Measurements from ENCODE around the gene LRRFIP2.

LRRFIP2 gene

DNA sequence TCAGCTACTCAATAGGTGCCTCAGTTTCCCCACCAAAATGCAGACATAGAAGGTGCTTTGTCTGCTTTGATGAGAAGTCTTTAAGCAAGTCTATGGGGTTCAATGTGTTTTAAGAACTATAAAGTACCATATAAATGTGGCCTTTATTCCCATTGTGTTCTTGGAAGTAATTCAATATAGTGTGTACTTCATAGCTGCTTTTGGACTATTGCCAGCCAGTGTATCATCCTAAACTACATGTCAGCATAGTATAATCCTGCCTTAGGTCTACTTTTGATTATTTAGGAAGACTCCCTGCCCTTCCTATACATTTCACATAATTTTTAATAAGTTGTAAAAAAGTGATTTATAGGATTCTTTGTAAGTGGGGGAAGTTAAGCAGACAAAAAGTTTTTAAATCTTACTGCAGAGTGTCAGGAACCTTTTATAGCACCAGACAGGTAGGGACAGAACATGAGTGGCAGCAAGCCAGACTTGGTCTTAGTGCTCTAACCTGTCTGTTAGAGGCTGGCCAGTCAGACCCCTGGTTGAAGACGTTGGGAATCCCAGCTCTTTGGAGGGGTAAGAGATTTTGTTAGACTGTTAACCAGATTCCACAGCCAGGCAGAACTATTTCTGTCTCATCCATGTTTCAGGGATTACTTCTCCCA lies 132.7 kb downstream of the LRRFIP2 start:
- peaks cover 24% of the 10 kb centered on the region for H3K4me1 ChIP-seq (ENCODE audit: control insufficient read depth, insufficient read depth, low read length)
- H3K27me3 ChIP-seq (replicated peaks; ENCODE audit: control insufficient read depth, insufficient read depth, low read length) = no peaks in the 10 kb centered on the region
- H3K9ac ChIP-seq (ENCODE audit: low read length) = no peak overlapping the region
- DNase-seq (ENCODE audit: low read depth) = no peak
- H3K9me3 ChIP-seq (ENCODE audit: control insufficient read depth, low read length) = no peaks in the 10 kb centered on the region
- no peak overlapping the region for H3K4me3 ChIP-seq (ENCODE audit: low read length)
- H3K36me3 ChIP-seq (ENCODE audit: control insufficient read depth, insufficient read depth, low read length, severe bottlenecking) = peaks cover 51% of the 10 kb centered on the region

GRCh38 chr3:37040231-37040630 lies 134.2 kb downstream of the LRRFIP2 start:
- Histone ChIP-seq H3K36me3 (ENCODE audit: control insufficient read depth, insufficient read depth, low read length, severe bottlenecking) (peaks cover 60% of the 10 kb centered on the region), H3K27me3 (replicated peaks; ENCODE audit: control insufficient read depth, insufficient read depth, low read length) (no peaks in the 10 kb centered on the region), H3K4me1 (ENCODE audit: control insufficient read depth, insufficient read depth, low read length) (peaks cover 24% of the 10 kb centered on the region), H3K9ac (ENCODE audit: low read length) (no peak overlapping the region), H3K4me3 (ENCODE audit: low read length) (no peak overlapping the region), H3K9me3 (ENCODE audit: control insufficient read depth, low read length) (no peaks in the 10 kb centered on the region)
- no peak for DNase-seq (ENCODE audit: low read depth)

DNA sequence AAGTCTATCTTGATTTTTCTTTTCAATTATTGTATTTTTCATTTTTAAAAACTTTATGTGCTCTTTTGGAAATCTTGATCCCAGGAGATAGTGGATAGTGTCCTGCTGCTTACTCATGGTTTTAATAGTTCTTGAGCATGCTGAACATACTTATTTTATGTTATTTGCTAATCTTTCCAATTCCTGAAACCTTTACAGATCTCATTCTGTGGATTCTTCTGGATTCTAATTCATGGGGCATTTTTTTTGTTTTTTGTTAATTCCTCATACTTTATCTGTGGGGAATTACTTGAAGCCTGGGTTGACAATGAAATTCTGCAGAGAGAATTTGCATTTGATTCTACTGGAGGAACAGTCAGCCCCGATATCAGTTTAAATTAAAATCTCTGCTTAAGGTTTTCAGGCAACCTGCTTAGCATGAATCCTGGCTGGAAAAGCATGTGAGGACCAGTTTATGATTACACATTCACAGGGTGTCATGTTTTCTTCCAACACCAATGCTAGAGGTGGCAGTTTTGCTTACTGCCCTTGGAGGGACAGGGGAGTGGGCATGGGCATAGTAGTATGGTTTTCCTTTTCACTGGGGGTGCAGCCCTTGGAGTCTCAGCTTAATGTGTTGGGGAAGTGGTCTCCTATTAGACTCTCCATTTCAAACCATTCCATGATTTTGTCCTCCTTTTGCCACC lies 135.1 kb downstream of the LRRFIP2 start:
- no peaks in the 10 kb centered on the region for H3K27me3 ChIP-seq (replicated peaks; ENCODE audit: control insufficient read depth, insufficient read depth, low read length)
- DNase-seq (ENCODE audit: low read depth) = no peak
- H3K4me1 ChIP-seq (ENCODE audit: control insufficient read depth, insufficient read depth, low read length) = peaks cover 24% of the 10 kb centered on the region
- H3K36me3 ChIP-seq (ENCODE audit: control insufficient read depth, insufficient read depth, low read length, severe bottlenecking) = peaks cover 56% of the 10 kb centered on the region
- H3K9me3 ChIP-seq (ENCODE audit: control insufficient read depth, low read length) = no peaks in the 10 kb centered on the region
- no peak overlapping the region for H3K4me3 ChIP-seq (ENCODE audit: low read length)
- no peak overlapping the region for H3K9ac ChIP-seq (ENCODE audit: low read length)

DNA sequence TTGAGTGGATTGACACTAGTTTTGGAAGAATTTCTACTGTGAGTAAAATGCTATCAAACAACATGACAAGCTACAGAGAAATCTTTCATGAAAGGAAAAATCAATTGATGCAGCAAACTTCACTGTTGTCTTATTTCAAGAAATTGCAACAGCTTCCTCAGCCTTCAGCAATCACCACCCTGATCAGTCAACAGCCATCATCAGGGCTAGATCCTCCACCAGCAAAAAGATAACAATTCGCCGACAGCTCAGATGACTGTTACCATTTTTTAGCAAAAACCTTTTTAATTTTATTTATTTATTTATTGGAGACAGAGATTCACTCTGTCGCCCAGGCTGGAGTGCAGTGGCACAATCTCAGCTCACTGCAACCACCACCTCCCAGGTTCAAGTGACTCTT lies 137.0 kb downstream of the LRRFIP2 start:
- Histone ChIP-seq H3K9ac (ENCODE audit: low read length) (no peak overlapping the region), H3K27me3 (replicated peaks; ENCODE audit: control insufficient read depth, insufficient read depth, low read length) (no peaks in the 10 kb centered on the region), H3K4me1 (ENCODE audit: control insufficient read depth, insufficient read depth, low read length) (peaks cover 32% of the 10 kb centered on the region), H3K36me3 (ENCODE audit: control insufficient read depth, insufficient read depth, low read length, severe bottlenecking) (peaks cover 51% of the 10 kb centered on the region), H3K9me3 (ENCODE audit: control insufficient read depth, low read length) (no peaks in the 10 kb centered on the region), H3K4me3 (ENCODE audit: low read length) (no peak overlapping the region)
- no peak for DNase-seq (ENCODE audit: low read depth)

GRCh38 chr3:37032961-37033360 lies 141.4 kb downstream of the LRRFIP2 start:
- no peak overlapping the region for H3K4me3 ChIP-seq (ENCODE audit: low read length)
- H3K36me3 ChIP-seq (ENCODE audit: control insufficient read depth, insufficient read depth, low read length, severe bottlenecking) = peaks cover 42% of the 10 kb centered on the region
- peaks cover 48% of the 10 kb centered on the region for H3K4me1 ChIP-seq (ENCODE audit: control insufficient read depth, insufficient read depth, low read length)
- DNase-seq (ENCODE audit: low read depth) = no peak
- peak overlapping the region; percentile 48 for H3K9ac ChIP-seq (ENCODE audit: low read length)
- no peaks in the 10 kb centered on the region for H3K9me3 ChIP-seq (ENCODE audit: control insufficient read depth, low read length)
- no peaks in the 10 kb centered on the region for H3K27me3 ChIP-seq (replicated peaks; ENCODE audit: control insufficient read depth, insufficient read depth, low read length)

GRCh38 chr3:37031096-37031682 lies 143.2 kb downstream of the LRRFIP2 start:
- H3K9ac ChIP-seq (ENCODE audit: low read length) = peak overlapping the region; percentile 70
- H3K36me3 ChIP-seq (ENCODE audit: control insufficient read depth, insufficient read depth, low read length, severe bottlenecking) = peaks cover 43% of the 10 kb centered on the region
- DNase-seq (ENCODE audit: low read depth) = no peak

DNA sequence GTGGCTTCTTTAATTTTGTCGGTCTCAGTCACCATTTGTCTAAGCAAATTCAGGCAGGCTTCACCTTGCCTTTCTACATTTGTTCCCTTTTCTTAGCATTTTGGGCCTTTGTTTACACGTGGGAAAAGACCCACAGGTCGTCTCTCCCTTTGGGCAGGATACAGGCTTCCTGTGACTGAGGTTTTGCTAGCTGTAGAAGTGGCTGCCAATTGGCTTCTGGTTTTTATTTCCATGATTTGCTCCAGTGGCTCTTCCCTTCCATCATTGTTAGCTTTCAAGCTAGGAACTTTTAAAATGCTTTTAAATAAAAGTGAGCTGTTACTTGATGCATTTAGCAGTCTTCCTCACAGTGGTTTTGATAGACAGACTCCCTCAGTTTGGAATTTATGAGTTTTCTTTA lies 143.8 kb downstream of the LRRFIP2 start:
- Histone ChIP-seq H3K27me3 (replicated peaks; ENCODE audit: control insufficient read depth, insufficient read depth, low read length) (no peaks in the 10 kb centered on the region), H3K4me3 (ENCODE audit: low read length) (no peak overlapping the region), H3K9ac (ENCODE audit: low read length) (peak overlapping the region; percentile 70), H3K36me3 (ENCODE audit: control insufficient read depth, insufficient read depth, low read length, severe bottlenecking) (peaks cover 43% of the 10 kb centered on the region), H3K9me3 (ENCODE audit: control insufficient read depth, low read length) (no peaks in the 10 kb centered on the region), H3K4me1 (ENCODE audit: control insufficient read depth, insufficient read depth, low read length) (peaks cover 48% of the 10 kb centered on the region)
- DNase-seq (ENCODE audit: low read depth) = no peak

More at GRCh38 chr3:37031096-37031682, 143.2 kb downstream of the LRRFIP2 start:
- no peaks in the 10 kb centered on the region for H3K9me3 ChIP-seq (ENCODE audit: control insufficient read depth, low read length)
- no peak overlapping the region for H3K4me3 ChIP-seq (ENCODE audit: low read length)
- H3K4me1 ChIP-seq (ENCODE audit: control insufficient read depth, insufficient read depth, low read length) = peaks cover 48% of the 10 kb centered on the region
- H3K27me3 ChIP-seq (replicated peaks; ENCODE audit: control insufficient read depth, insufficient read depth, low read length) = no peaks in the 10 kb centered on the region

- peaks cover 44% of the 10 kb centered on the region for H3K36me3 ChIP-seq (ENCODE audit: control insufficient read depth, insufficient read depth, low read length, severe bottlenecking)
- H3K4me1 ChIP-seq (ENCODE audit: control insufficient read depth, insufficient read depth, low read length) = peaks cover 48% of the 10 kb centered on the region
- no peak for DNase-seq (ENCODE audit: low read depth)
- no peaks in the 10 kb centered on the region for H3K9me3 ChIP-seq (ENCODE audit: control insufficient read depth, low read length)
- no peak overlapping the region for H3K4me3 ChIP-seq (ENCODE audit: low read length)
- H3K9ac ChIP-seq (ENCODE audit: low read length) = peak overlapping the region; percentile 57
- H3K27me3 ChIP-seq (replicated peaks; ENCODE audit: control insufficient read depth, insufficient read depth, low read length) = no peaks in the 10 kb centered on the region
These were observed 144.7 kb downstream of the LRRFIP2 start for GRCh38 chr3:37029516-37030163.

GRCh38 chr3:37029111-37029510 lies 145.3 kb downstream of the LRRFIP2 start:
- peaks cover 49% of the 10 kb centered on the region for H3K36me3 ChIP-seq (ENCODE audit: control insufficient read depth, insufficient read depth, low read length, severe bottlenecking)
- no peak overlapping the region for H3K9ac ChIP-seq (ENCODE audit: low read length)
- no peak for DNase-seq (ENCODE audit: low read depth)

DNA sequence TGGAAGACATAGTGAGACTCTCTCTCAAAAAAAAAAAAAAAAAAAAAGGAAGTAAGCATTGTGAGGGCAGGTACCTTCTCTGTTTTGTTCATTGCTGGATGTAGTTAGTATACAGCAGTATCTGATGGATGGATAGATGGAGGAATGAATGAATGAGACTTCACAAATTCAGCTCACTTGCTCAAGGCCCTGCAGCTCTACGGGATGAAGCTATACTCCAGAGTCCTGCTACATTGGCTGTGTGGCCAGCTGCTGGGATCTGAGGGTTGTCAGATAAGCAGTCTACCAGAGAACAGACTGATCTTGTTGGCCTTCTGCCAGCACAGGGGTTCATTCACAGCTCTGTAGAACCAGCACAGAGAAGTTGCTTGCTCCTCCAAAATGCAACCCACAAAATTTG lies 146.1 kb downstream of the LRRFIP2 start:
- H3K9me3 ChIP-seq (ENCODE audit: control insufficient read depth, low read length) = no peaks in the 10 kb centered on the region
- no peaks in the 10 kb centered on the region for H3K27me3 ChIP-seq (replicated peaks; ENCODE audit: control insufficient read depth, insufficient read depth, low read length)
- peaks cover 53% of the 10 kb centered on the region for H3K36me3 ChIP-seq (ENCODE audit: control insufficient read depth, insufficient read depth, low read length, severe bottlenecking)
- H3K4me1 ChIP-seq (ENCODE audit: control insufficient read depth, insufficient read depth, low read length) = peaks cover 45% of the 10 kb centered on the region
- DNase-seq (ENCODE audit: low read depth) = no peak
- H3K9ac ChIP-seq (ENCODE audit: low read length) = no peak overlapping the region
- no peak overlapping the region for H3K4me3 ChIP-seq (ENCODE audit: low read length)

More at GRCh38 chr3:37029111-37029510, 145.3 kb downstream of the LRRFIP2 start:
- Histone ChIP-seq H3K9me3 (ENCODE audit: control insufficient read depth, low read length) (no peaks in the 10 kb centered on the region), H3K4me1 (ENCODE audit: control insufficient read depth, insufficient read depth, low read length) (peaks cover 48% of the 10 kb centered on the region), H3K4me3 (ENCODE audit: low read length) (no peak overlapping the region), H3K27me3 (replicated peaks; ENCODE audit: control insufficient read depth, insufficient read depth, low read length) (no peaks in the 10 kb centered on the region)

- Histone ChIP-seq H3K36me3 (ENCODE audit: control insufficient read depth, insufficient read depth, low read length, severe bottlenecking) (peaks cover 65% of the 10 kb centered on the region), H3K9me3 (ENCODE audit: control insufficient read depth, low read length) (no peaks in the 10 kb centered on the region), H3K9ac (ENCODE audit: low read length) (no peak overlapping the region)
These were observed 147.5 kb downstream of the LRRFIP2 start for GRCh38 chr3:37026851-37027250.

More at GRCh38 chr3:37026851-37027250, 147.5 kb downstream of the LRRFIP2 start:
- no peak overlapping the region for H3K4me3 ChIP-seq (ENCODE audit: low read length)
- H3K27me3 ChIP-seq (replicated peaks; ENCODE audit: control insufficient read depth, insufficient read depth, low read length) = no peaks in the 10 kb centered on the region
- H3K4me1 ChIP-seq (ENCODE audit: control insufficient read depth, insufficient read depth, low read length) = peaks cover 31% of the 10 kb centered on the region
- DNase-seq (ENCODE audit: low read depth) = no peak
